ACC112 (cell line): ENCODE data around the gene RABEP1.

Experiments used
- H2AFZ ChIP-seq: fragments of 200-600 bp; sonication (generic); one replicate; pipeline ENCODE4 v1.6.0; 2017; ENCODE audit warnings: antibody characterized with exemption, low read length; ENCODE audit not compliant: unreplicated experiment
- H3K27ac ChIP-seq: fragments of 200-600 bp; sonication (generic); 2 replicates; pipeline ENCODE4 v1.5.1; 2014; ENCODE audit warnings: low read depth, mild to moderate bottlenecking, antibody characterized with exemption, low read length, moderate library complexity
- H3K27me3 ChIP-seq: fragments of 200-600 bp; sonication (generic); 2 replicates; pipeline ENCODE4 v1.6.1; 2014; ENCODE audit warnings: mild to moderate bottlenecking, antibody characterized with exemption, low read length, moderate library complexity, mixed read lengths; ENCODE audit not compliant: insufficient read depth
- H3K36me3 ChIP-seq: fragments of 200-600 bp; sonication (generic); 2 replicates; pipeline ENCODE4 v1.6.1; 2016; ENCODE audit warnings: mild to moderate bottlenecking, antibody characterized with exemption, low read length, moderate library complexity, mixed read lengths; ENCODE audit not compliant: insufficient read depth
- H3K4me1 ChIP-seq: fragments of 200-600 bp; sonication (generic); one replicate; pipeline ENCODE4 v1.6.1; 2016; ENCODE audit warnings: low read length, mixed read lengths; ENCODE audit not compliant: insufficient read depth, unreplicated experiment, control insufficient read depth
- H3K4me3 ChIP-seq: fragments of 200-600 bp; sonication (generic); 2 replicates; pipeline ENCODE4 v1.5.1; 2014; ENCODE audit warnings: mild to moderate bottlenecking, low read depth, low read length
- H3K79me2 ChIP-seq: fragments of 200-600 bp; sonication (generic); one replicate; pipeline ENCODE4 v1.6.0; 2016; ENCODE audit warnings: low read length; ENCODE audit not compliant: control insufficient read depth, unreplicated experiment, insufficient read depth

The RABEP1 gene

GRCh38 chr17:5325851-5326250, 43.8 kb downstream of the RABEP1 start:
- Histone ChIP-seq H3K27me3 (no peaks in the 10 kb centered on the region), H2AFZ (no peak overlapping the region), H3K27ac (no peak overlapping the region), H3K36me3 (peaks cover 5% of the 10 kb centered on the region; the same call in 1 of the 2 replicates), H3K4me3 (no peak overlapping the region), H3K4me1 (peaks cover 15% of the 10 kb centered on the region), H3K79me2 (peaks cover 24% of the 10 kb centered on the region)

DNA sequence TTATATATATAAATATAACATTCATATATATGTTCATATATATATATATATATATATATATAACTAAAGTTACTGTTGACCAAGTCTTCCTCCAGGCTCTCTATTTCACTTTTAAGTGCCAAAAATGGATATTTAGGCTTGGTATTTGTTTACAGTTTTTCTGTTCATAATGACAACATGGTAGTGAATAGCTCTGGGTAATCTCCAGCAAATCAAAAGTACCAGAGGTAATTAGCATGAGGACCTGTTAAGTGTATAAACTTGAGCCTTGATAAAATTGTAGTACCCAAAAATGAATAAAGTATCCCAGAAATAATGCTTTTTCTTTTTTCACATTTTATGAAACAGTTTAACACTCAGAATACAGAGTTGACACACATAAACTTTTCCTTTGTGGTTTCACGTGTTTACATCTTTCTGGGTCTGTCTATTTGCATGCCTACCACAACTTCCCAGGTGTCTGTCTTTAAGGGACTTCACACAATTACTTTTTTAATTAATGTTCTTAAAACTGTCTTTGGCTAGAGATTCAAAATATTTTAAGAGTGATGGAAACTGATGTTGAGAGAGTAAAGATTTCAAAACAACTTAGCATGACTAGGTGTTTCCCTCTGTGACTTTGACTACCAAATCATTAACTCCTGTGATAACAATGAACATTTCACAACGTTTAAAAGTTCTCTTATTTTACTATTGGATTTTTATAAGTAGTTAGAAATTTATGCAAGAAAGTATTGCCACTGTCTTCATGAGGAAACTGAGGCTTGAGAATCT, 47.9 kb downstream of the RABEP1 start:
- Histone ChIP-seq H3K36me3 (peaks cover 15% of the 10 kb centered on the region), H3K4me3 (no peak overlapping the region), H3K79me2 (peaks cover 21% of the 10 kb centered on the region), H3K27ac (no peak overlapping the region), H2AFZ (no peak overlapping the region), H3K4me1 (peaks cover 22% of the 10 kb centered on the region), H3K27me3 (no peaks in the 10 kb centered on the region)

DNA sequence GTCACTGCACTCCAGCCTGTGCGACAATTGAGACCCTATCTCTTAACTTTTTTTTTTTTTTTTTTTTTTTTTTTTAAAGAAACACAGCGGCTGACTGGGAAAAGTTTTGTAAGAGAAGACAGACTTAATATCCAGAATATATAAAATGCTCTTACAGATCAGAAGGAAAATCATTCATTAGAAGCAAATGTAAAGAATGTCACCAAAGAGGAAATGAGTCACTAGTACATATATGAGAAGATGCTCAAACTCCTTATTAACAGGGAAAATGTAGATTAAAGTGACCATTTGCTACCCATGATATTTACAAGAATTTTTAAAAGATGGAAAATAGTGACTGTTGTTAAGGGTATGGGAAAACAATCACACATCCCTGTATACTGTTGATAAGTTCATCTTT, 48.9 kb downstream of the RABEP1 start:
- H3K27me3 ChIP-seq = no peaks in the 10 kb centered on the region
- peak overlapping the region; percentile 44 for H3K27ac ChIP-seq
- no peak overlapping the region for H3K4me3 ChIP-seq
- H2AFZ ChIP-seq = no peak overlapping the region
- H3K79me2 ChIP-seq = peaks cover 21% of the 10 kb centered on the region
- H3K4me1 ChIP-seq = peaks cover 22% of the 10 kb centered on the region
- peaks cover 15% of the 10 kb centered on the region for H3K36me3 ChIP-seq

DNA sequence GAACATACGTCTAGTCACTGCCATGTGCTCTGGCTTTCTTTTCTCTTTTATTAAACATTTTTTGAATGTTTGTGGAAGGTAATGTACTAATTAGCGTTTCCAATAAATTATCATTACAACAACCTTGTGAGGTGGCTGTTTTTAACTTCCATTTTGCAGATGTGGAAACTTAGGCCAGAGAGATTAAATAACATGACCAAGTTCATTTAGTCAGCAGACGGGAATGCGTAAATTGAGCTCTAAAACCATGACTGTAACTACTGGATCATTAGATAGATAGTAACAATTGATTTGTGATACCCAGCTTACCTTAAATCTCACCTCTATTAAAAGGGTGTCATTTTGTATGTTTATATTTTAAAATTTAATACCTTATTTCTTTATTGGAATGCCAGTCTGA, 49.4 kb downstream of the RABEP1 start:
- H3K36me3 ChIP-seq = peaks cover 15% of the 10 kb centered on the region
- no peaks in the 10 kb centered on the region for H3K27me3 ChIP-seq
- H3K4me3 ChIP-seq = no peak overlapping the region
- H3K79me2 ChIP-seq = peaks cover 21% of the 10 kb centered on the region
- peak overlapping the region; percentile 44 for H3K27ac ChIP-seq
- no peak overlapping the region for H2AFZ ChIP-seq
- peaks cover 22% of the 10 kb centered on the region for H3K4me1 ChIP-seq

GRCh38 chr17:5344914-5345313, 62.8 kb downstream of the RABEP1 start:
- Histone ChIP-seq H3K36me3 (peaks cover 11% of the 10 kb centered on the region), H2AFZ (no peak overlapping the region), H3K27me3 (no peaks in the 10 kb centered on the region), H3K4me3 (no peak overlapping the region), H3K27ac (no peak overlapping the region), H3K4me1 (no peaks in the 10 kb centered on the region), H3K79me2 (no peaks in the 10 kb centered on the region)

DNA sequence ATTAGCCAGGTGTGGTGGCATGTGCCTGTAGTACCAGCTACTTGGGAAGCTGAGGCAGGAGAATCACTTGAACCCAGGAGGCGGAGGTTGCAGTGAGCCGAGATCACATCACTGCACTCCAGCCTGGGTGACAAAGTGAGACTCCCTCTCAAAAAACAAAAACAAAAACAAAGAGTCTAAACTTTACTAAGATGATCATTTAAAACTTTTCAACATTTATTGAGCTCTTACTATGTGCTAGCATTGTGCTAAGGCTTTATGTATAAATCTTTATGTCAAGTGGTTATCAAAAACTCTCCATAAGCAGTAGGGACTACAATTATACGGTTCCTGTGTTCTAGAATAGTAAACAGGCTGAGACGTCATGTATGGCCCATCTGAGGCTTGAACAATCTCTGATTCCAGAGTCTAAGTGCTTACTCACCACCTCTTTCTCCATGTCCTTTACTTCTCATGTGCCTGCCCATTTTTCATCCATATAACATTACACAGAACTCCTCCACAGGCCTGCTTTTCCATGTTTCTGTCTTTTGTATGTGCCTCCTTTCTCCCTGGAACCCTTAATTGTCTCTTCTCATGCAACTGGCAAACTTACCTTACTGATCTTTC, 70.7 kb downstream of the RABEP1 start:
- Histone ChIP-seq H2AFZ (no peak overlapping the region), H3K4me1 (no peaks in the 10 kb centered on the region), H3K36me3 (peaks cover 28% of the 10 kb centered on the region), H3K4me3 (no peak overlapping the region), H3K79me2 (no peaks in the 10 kb centered on the region), H3K27me3 (no peaks in the 10 kb centered on the region), H3K27ac (no peak overlapping the region)

GRCh38 chr17:5354310-5354709, 72.2 kb downstream of the RABEP1 start:
- no peak overlapping the region for H3K27ac ChIP-seq

GRCh38 chr17:5354886-5355415, 72.9 kb downstream of the RABEP1 start:
- Histone ChIP-seq H3K4me3 (no peak overlapping the region), H3K27me3 (no peaks in the 10 kb centered on the region), H3K79me2 (no peaks in the 10 kb centered on the region), H3K36me3 (peaks cover 28% of the 10 kb centered on the region), H3K27ac (no peak overlapping the region), H2AFZ (no peak overlapping the region), H3K4me1 (no peaks in the 10 kb centered on the region)

More at GRCh38 chr17:5354310-5354709, 72.2 kb downstream of the RABEP1 start:
- Histone ChIP-seq H2AFZ (no peak overlapping the region), H3K79me2 (no peaks in the 10 kb centered on the region), H3K27me3 (no peaks in the 10 kb centered on the region), H3K4me3 (no peak overlapping the region), H3K36me3 (peaks cover 28% of the 10 kb centered on the region), H3K4me1 (no peaks in the 10 kb centered on the region)

- H3K27ac ChIP-seq = no peak overlapping the region
- H3K36me3 ChIP-seq = peaks cover 24% of the 10 kb centered on the region
- H3K4me3 ChIP-seq = no peak overlapping the region
- H3K79me2 ChIP-seq = no peaks in the 10 kb centered on the region
- H3K27me3 ChIP-seq = no peaks in the 10 kb centered on the region
- no peak overlapping the region for H2AFZ ChIP-seq
- H3K4me1 ChIP-seq = no peaks in the 10 kb centered on the region
Measured at GRCh38 chr17:5355421-5356129, 73.5 kb downstream of the RABEP1 start.

DNA sequence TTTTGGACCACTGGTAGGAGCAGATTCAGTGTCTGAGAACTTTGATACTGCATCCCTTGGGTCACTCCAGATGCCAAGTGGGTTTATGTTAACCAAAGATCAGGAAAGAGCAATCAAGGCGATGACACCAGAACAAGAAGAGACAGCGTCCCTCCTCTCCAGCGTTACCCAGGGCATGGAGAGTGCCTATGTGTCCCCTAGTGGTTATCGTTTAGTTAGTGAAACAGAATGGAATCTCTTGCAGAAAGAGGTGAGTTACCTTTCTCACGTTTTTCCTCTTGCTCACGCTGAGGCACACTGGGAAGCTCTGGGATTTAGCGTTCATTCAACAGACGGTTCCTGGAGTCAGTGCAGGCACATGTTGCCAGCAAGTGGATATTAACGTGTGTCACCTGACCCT, 79.3 kb downstream of the RABEP1 start:
- Histone ChIP-seq H3K27me3 (no peaks in the 10 kb centered on the region), H3K36me3 (peaks cover 27% of the 10 kb centered on the region), H3K4me1 (no peaks in the 10 kb centered on the region), H3K79me2 (no peaks in the 10 kb centered on the region), H3K4me3 (no peak overlapping the region), H3K27ac (no peak overlapping the region), H2AFZ (no peak overlapping the region)
